K562 (cell line): ENCODE measurements around the gene THSD8. TPM values are rescaled to one million over a fixed set of nuclear protein-coding genes. Genes with fewer than 3 reads are reported as not detected.

ENCODE experiments used
- ATAC-seq: fragments of 200-7000 bp; cut with Tn5 transposase; 3 replicates; pipeline ENCODE4 v1.9.1; 2020; ENCODE audit warnings: moderate library complexity
- BruUV-seq: library from RNA; stranded (reverse); fragments of 400-500 nt; replicated peaks from 2 replicates; lab custom pipeline; 2021; lab: Mats Ljungman, UMichigan
- CTCF ChIA-PET: fragments of 300-600 bp; formaldehyde crosslinking; extraction: SDS; loops from one replicate; lab custom pipeline; 2021; ENCODE audit warnings: low intra/inter-chr PET ratio; lab: Yijun Ruan, JAX
- POLR2A ChIA-PET: fragments of 300-600, 350-650 bp; sonication (Branson Sonifier 250); formaldehyde crosslinking; extraction: SDS; loops from one replicate; lab custom pipeline; 2021; ENCODE audit warnings: antibody characterized with exemption, inconsistent platforms; lab: Yijun Ruan, JAX
- DNase-seq, 4 experiments: peaks; one replicate each; pipeline versions ENCODE4 v3.0.0 to v3.0.0-alpha.2; 2011 to 2018; ENCODE audit warnings: low spot score in 3 of 4, mixed read lengths in 3 of 4; ENCODE audit errors: extremely low read depth in 1 of 4
- FAIRE-seq: peaks from 2 replicates; lab custom pipeline; 2011; peaks lifted over from hg19 to GRCh38; lab: Jason Lieb, UNC
- H2AFZ ChIP-seq: 2 replicates; pipeline ENCODE4 v1.6.0; 2011; ENCODE audit warnings: low read depth, low read length, control low read depth, inconsistent platforms
- H3K27ac ChIP-seq: fragments of 200-600 bp; 3 replicates; pipeline ENCODE4 v1.8.0; 2011; ENCODE audit warnings: low read depth, mild to moderate bottlenecking, control low read depth, inconsistent platforms, low read length, moderate library complexity, mixed read lengths; ENCODE audit errors: extremely low read depth
- H3K27me3 ChIP-seq, 2 experiments: fragments of 300-600 bp in 1 of 2; 2 replicates in 1 of 2; 3 replicates in 1 of 2; pipeline versions ENCODE4 v1.6.0 to v1.8.0; 2011; ENCODE audit warnings: inconsistent platforms in 2 of 2, low read length in 2 of 2, mild to moderate bottlenecking in 1 of 2, mixed read lengths in 1 of 2, moderate library complexity in 1 of 2; ENCODE audit not compliant: control insufficient read depth in 2 of 2, insufficient read depth in 2 of 2
- H3K36me3 ChIP-seq: fragments of 300-600 bp; 3 replicates; pipeline ENCODE4 v1.8.0; 2011; ENCODE audit warnings: mild to moderate bottlenecking, low read length, inconsistent platforms; ENCODE audit not compliant: control insufficient read depth, insufficient read depth
- H3K4me1 ChIP-seq, 2 experiments: fragments of 200-600 bp in 1 of 2; replicated peaks in 1 of 2; 2 replicates in 1 of 2; 3 replicates in 1 of 2; pipeline versions ENCODE4 v1.5.1 to v1.8.0; 2011; ENCODE audit warnings: inconsistent platforms in 2 of 2, low read length in 2 of 2, mild to moderate bottlenecking in 1 of 2, mixed read lengths in 1 of 2, moderate library complexity in 1 of 2; ENCODE audit not compliant: control insufficient read depth in 2 of 2, insufficient read depth in 2 of 2
- H3K4me2 ChIP-seq: 2 replicates; pipeline ENCODE4 v1.6.1; 2011; ENCODE audit warnings: low read length, control low read depth, inconsistent platforms, mixed read lengths; ENCODE audit not compliant: insufficient read depth
- H3K4me3 ChIP-seq: fragments of 200-600 bp; sonication (generic), shearing (Covaris generic); 2 replicates; pipeline ENCODE4 v1.5.1; 2016; ENCODE audit warnings: control low read depth, inconsistent platforms
- H3K79me2 ChIP-seq: fragments of 200-600 bp; 3 replicates; pipeline ENCODE4 v1.8.0; 2011; ENCODE audit warnings: low read length, inconsistent platforms; ENCODE audit not compliant: control insufficient read depth, insufficient read depth
- H3K9ac ChIP-seq, 2 experiments: 2 replicates each; pipeline versions ENCODE4 v1.6.0 to v1.6.1; 2011; ENCODE audit warnings: low read depth in 2 of 2, low read length in 2 of 2, control low read depth in 1 of 2, inconsistent platforms in 1 of 2, mild to moderate bottlenecking in 1 of 2, mixed read lengths in 1 of 2; ENCODE audit not compliant: insufficient read depth in 1 of 2
- H3K9me1 ChIP-seq: one replicate; pipeline ENCODE4 v1.6.0; 2011; ENCODE audit warnings: inconsistent platforms, mild to moderate bottlenecking, low read length, moderate library complexity; ENCODE audit not compliant: control insufficient read depth, insufficient read depth
- H3K9me3 ChIP-seq: replicated peaks from 2 replicates; pipeline ENCODE4 v1.5.1; 2011; ENCODE audit warnings: low read depth, low read length, inconsistent platforms; ENCODE audit not compliant: control insufficient read depth, insufficient read depth
- H4K20me1 ChIP-seq: replicated peaks from 2 replicates; pipeline ENCODE4 v1.6.1; 2011; ENCODE audit warnings: low read length, inconsistent platforms, mixed read lengths; ENCODE audit not compliant: control insufficient read depth, insufficient read depth
- CBFA2T2 ChIP-seq: fragments of 450-650 bp; conservative IDR thresholded peaks from 2 replicates; pipeline ENCODE4 v1.6.1; 2017; ENCODE audit warnings: mild to moderate bottlenecking
- CHD1 ChIP-seq: fragments of 200-600 bp; sonication (generic); IDR thresholded peaks from one replicate; pipeline ENCODE4 v1.6.1; 2012; ENCODE audit warnings: mild to moderate bottlenecking, moderate library complexity, low read length, inconsistent platforms
- EGR1 ChIP-seq: fragments of 450-650 bp; conservative IDR thresholded peaks from 2 replicates; pipeline ENCODE4 v1.6.1; 2017; ENCODE audit warnings: mild to moderate bottlenecking
- MYC ChIP-seq, 2 experiments: fragments of 250-450 bp in 1 of 2; sonication (Bioruptor Pico) in 1 of 2; IDR thresholded peaks; 2 replicates each; pipeline versions ENCODE4 v1.5.1 to v1.6.1; 2012 to 2021; ENCODE audit warnings: low read depth in 2 of 2, borderline replicate concordance in 1 of 2, improper control_type of control experiment in 1 of 2, low read length in 1 of 2, mild to moderate bottlenecking in 1 of 2, moderate library complexity in 1 of 2
- POLR2G ChIP-seq: fragments of 200-400 bp; formaldehyde crosslinking; IDR thresholded peaks from 2 replicates; pipeline ENCODE4 v1.6.1; 2017; ENCODE audit warnings: low read depth, mild to moderate bottlenecking, antibody characterized with exemption, low read length, moderate library complexity
- WGBS: fragments of 100-300 bp; shearing (Covaris generic); methylation state at CpG from one replicate; pipeline ENCODE4 v1.1.6; 2016; ENCODE audit warnings: low coverage, mixed read lengths; ENCODE audit not compliant: insufficient coverage; ENCODE audit errors: missing lambda C conversion rate; 5-methylcytosine and 5-hydroxymethylcytosine counted together
- in situ Hi-C: fragments of 300-500 bp; cut with MboI; formaldehyde crosslinking; loops from 4 replicates; pipeline ENCODE4 v1.15.0; 2018; ENCODE audit warnings: inconsistent platforms, mixed read lengths
- intact Hi-C: fragments of 100-400 bp; cut with micrococcal nuclease; formaldehyde crosslinking; loops from 2 replicates; pipeline ENCODE4 v1.14.2; 2022
- polyA plus RNA-seq, 8 experiments: library from polyadenylated mRNA; depleted of rRNA in 4 of 8; stranded (reverse) in 5 of 8; unstranded in 3 of 8; fragments of >200 nt; fragmentation: Nextera tagmentation in 2 of 8; fragmentation: Illumina TruSeq in 1 of 8; extraction: Ambion mirVana in 2 of 8; extraction: Trizol in 1 of 8; gene quantifications; 2 replicates each; pipeline versions ENCODE4 v1.2.1 to v1.2.3, GENCODE V29; 2011 to 2014; ENCODE audit warnings: inconsistent platforms in 1 of 8, missing spikeins in 1 of 8
- total RNA-seq, 7 experiments: library from RNA; depleted of rRNA in 6 of 7; stranded (reverse); fragments of >200 nt in 6 of 7; fragmentation: Illumina TruSeq in 2 of 7; extraction: Trizol in 2 of 7; gene quantifications; 2 replicates each; pipeline versions ENCODE4 v1.2.1 to v1.2.3, GENCODE V29; 2011 to 2021; ENCODE audit warnings: low replicate concordance in 1 of 7
- TF ChIP-seq, protein P1 (sequence below), 2 experiments: fragments of 450-650 bp; conservative IDR thresholded peaks; 2 replicates each; pipeline ENCODE4 v1.6.1; 2017; ENCODE audit warnings: mild to moderate bottlenecking in 2 of 2, moderate library complexity in 2 of 2
- TF ChIP-seq, protein P2 (sequence below): fragments of 250-450 bp; sonication (Bioruptor Pico); IDR thresholded peaks from 2 replicates; pipeline ENCODE4 v1.8.0; 2021; ENCODE audit warnings: moderate library complexity, mild to moderate bottlenecking, inconsistent platforms
- TF ChIP-seq, protein P3 (sequence below): fragments of 250-450 bp; sonication (Bioruptor Pico); IDR thresholded peaks from 2 replicates; pipeline ENCODE4 v1.4.0; 2020

The THSD8 gene
- total and polyA plus RNA-seq, 9 of the 15 experiments (the other 6 are each of a cell fraction or from before 2014, with no cell fraction given), result 8.4 to 42.4 (median 19.9) TPM; not detected in 2

DNA sequence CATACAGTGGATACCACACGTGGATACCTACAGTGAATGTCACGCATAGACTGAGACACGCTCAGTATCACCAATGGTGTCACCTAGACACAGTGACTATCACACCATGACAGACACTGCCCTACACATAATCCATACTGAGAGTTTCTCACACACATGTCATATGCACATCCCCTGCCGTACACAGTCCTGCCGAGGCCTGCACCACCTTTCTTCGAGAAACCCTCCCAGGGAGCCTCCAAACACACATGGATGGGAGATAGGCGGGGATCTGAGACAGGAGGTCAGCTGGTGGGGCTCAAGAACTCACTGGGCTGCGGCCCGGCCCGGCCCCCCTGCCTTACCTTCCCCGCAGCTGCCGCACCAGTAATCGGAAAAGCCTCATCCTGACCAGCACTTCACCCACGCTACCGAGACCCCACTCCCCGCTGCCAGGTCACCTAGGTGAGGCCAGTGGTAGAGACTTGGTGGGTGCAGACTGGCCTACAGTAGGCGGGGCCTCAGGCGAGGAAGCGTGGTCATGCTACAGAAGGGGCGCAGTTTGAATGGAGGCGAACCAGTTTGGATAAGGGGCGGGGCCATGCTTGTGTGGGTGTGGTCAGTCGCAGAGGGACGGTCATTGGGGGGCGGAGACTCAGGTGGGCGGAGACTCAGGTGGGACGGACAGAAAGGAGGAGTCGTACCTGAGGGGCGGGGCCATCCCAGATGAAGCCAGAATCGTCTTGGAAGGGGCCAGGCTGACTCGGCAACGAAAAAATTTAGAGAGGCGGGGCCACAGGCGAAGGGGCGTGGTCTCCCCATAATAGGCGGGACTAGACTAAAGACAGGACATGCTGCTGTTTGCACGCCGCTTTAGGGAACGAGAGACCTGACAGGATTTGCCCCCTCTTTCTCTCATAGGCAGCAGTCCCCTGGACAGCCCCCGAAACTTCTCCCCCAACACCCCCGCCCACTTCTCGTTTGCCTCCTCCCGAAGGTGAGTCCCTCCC lies 38.5 kb downstream of the THSD8 start (continued):
- TF ChIP-seq, protein P1, sequence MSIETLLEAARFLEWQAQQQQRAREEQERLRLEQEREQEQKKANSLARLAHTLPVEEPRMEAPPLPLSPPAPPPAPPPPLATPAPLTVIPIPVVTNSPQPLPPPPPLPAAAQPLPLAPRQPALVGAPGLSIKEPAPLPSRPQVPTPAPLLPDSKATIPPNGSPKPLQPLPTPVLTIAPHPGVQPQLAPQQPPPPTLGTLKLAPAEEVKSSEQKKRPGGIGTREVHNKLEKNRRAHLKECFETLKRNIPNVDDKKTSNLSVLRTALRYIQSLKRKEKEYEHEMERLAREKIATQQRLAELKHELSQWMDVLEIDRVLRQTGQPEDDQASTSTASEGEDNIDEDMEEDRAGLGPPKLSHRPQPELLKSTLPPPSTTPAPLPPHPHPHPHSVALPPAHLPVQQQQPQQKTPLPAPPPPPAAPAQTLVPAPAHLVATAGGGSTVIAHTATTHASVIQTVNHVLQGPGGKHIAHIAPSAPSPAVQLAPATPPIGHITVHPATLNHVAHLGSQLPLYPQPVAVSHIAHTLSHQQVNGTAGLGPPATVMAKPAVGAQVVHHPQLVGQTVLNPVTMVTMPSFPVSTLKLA (conservative IDR thresholded peaks at IDR 0.05), result peak; percentile 59 to 77; a peak in 3 of 4 replicates
- TF ChIP-seq MYC (IDR thresholded peaks at IDR 0.05; ENCODE audit: low read depth, low read length) (peak; percentile 70), MYC (CRISPR knock-in tag; IDR thresholded peaks at IDR 0.05; ENCODE audit: borderline replicate concordance, low read depth) (no peak), CBFA2T2 (no peak), EGR1 (no peak)
- TF ChIP-seq, protein P2, sequence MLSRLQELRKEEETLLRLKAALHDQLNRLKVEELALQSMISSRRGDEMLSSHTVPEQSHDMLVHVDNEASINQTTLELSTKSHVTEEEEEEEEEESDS (CRISPR knock-in tag), result no peak

DNA sequence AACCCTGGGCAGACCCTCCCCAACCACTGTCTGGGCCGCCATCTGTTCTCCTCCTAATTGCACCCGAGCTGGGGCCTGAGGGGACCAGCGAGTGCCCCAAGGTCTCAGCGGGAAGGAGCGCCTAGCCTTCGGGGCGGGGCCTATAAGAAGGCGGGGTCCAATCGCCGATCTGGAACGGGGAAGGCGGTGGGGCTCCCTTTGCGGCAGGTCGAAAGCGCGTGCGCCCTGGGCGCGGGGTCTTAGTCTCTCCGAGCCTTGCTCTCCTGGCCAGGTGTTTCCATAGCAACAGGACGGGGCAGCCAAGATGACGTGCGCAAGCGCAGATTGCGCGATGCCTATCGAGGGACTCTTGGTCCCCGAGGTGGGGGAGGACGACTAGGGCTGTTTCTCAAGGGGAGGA lies 39.2 kb downstream of the THSD8 start:
- no peaks in the 10 kb centered on the region for H3K9me1 ChIP-seq
- peak overlapping the region; percentile 7 to 79; a peak in 3 of 4 replicates for H3K9ac ChIP-seq
- ATAC-seq (peak; percentile 62), FAIRE-seq (peak; percentile 35), DNase-seq (peak; percentile 76 to 90 (median 82))
- H2AFZ ChIP-seq, result peak overlapping the region; percentile 73
- H3K27ac ChIP-seq, result peak overlapping the region; percentile 69
- peaks cover 6% of the 10 kb centered on the region; the same call in 1 of the 2 replicates for H4K20me1 ChIP-seq
- H3K27me3 ChIP-seq, result no peaks in the 10 kb centered on the region; a peak in 1 of 5 replicates
- peak overlapping the region; percentile 57 for H3K4me3 ChIP-seq
- BruUV-seq, result no TSS peak
- H3K9me3 ChIP-seq, result no peaks in the 10 kb centered on the region
- ChIA-PET POLR2A (interaction anchor here (0.5 to 0.6 kb wide), 2 partner anchors 34 to 124 kb away, joined by 3 read pairs; no protein-coding TSS in a partner anchor), CTCF (no interaction called here)
- H3K4me1 ChIP-seq, result peaks cover 33 to 46% of the 10 kb centered on the region in 2 experiments
- intact Hi-C loops (loop anchor here (5.0 kb wide), 1 partner anchor 64 kb away; the partner anchor contains the start of gene HOOK2), in situ Hi-C loops (no loop called here)
- H3K79me2 ChIP-seq, result peaks cover 20% of the 10 kb centered on the region
- H3K36me3 ChIP-seq, result peaks cover 19% of the 10 kb centered on the region; the same call in 2 of the 3 replicates
- 2% methylated on average over 29 of the region's 29 CpGs for WGBS
- H3K4me2 ChIP-seq, result peak overlapping the region; percentile 82
- no peak for TF ChIP-seq CHD1
- peak; percentile 54; the same call in 1 of the 2 replicates for TF ChIP-seq POLR2G
- TF ChIP-seq, protein P3, sequence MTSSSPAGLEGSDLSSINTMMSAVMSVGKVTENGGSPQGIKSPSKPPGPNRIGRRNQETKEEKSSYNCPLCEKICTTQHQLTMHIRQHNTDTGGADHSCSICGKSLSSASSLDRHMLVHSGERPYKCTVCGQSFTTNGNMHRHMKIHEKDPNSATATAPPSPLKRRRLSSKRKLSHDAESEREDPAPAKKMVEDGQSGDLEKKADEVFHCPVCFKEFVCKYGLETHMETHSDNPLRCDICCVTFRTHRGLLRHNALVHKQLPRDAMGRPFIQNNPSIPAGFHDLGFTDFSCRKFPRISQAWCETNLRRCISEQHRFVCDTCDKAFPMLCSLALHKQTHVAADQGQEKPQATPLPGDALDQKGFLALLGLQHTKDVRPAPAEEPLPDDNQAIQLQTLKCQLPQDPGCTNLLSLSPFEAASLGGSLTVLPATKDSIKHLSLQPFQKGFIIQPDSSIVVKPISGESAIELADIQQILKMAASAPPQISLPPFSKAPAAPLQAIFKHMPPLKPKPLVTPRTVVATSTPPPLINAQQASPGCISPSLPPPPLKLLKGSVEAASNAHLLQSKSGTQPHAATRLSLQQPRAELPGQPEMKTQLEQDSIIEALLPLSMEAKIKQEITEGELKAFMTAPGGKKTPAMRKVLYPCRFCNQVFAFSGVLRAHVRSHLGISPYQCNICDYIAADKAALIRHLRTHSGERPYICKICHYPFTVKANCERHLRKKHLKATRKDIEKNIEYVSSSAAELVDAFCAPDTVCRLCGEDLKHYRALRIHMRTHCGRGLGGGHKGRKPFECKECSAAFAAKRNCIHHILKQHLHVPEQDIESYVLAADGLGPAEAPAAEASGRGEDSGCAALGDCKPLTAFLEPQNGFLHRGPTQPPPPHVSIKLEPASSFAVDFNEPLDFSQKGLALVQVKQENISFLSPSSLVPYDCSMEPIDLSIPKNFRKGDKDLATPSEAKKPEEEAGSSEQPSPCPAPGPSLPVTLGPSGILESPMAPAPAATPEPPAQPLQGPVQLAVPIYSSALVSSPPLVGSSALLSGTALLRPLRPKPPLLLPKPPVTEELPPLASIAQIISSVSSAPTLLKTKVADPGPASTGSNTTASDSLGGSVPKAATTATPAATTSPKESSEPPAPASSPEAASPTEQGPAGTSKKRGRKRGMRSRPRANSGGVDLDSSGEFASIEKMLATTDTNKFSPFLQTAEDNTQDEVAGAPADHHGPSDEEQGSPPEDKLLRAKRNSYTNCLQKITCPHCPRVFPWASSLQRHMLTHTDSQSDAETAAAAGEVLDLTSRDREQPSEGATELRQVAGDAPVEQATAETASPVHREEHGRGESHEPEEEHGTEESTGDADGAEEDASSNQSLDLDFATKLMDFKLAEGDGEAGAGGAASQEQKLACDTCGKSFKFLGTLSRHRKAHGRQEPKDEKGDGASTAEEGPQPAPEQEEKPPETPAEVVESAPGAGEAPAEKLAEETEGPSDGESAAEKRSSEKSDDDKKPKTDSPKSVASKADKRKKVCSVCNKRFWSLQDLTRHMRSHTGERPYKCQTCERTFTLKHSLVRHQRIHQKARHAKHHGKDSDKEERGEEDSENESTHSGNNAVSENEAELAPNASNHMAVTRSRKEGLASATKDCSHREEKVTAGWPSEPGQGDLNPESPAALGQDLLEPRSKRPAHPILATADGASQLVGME (CRISPR knock-in tag), result peak; percentile 76; the same call in 1 of the 2 replicates
